H9 (cell line): Measurements from ENCODE around the gene KRTAP19-2. TPM values are rescaled to one million over a fixed set of nuclear protein-coding genes. Genes with fewer than 3 reads are reported as not detected.

Source experiments
- DNase-seq: peaks from one replicate; pipeline ENCODE4 v3.0.0-alpha.2; 2017
- H2AFZ ChIP-seq: one replicate; pipeline ENCODE4 v1.6.1; 2013; ENCODE audit warnings: mild to moderate bottlenecking, low read length, control low read depth, moderate library complexity
- H2AK5ac ChIP-seq: 2 replicates; pipeline ENCODE4 v1.6.1; 2013; ENCODE audit warnings: low read length, control low read depth, mixed read lengths; ENCODE audit not compliant: insufficient read length
- H2BK120ac ChIP-seq: one replicate; pipeline ENCODE4 v1.6.1; 2013; ENCODE audit warnings: low read depth, mild to moderate bottlenecking, low read length, control low read depth, inconsistent platforms; ENCODE audit not compliant: poor library complexity, severe bottlenecking
- H2BK12ac ChIP-seq: 2 replicates; pipeline ENCODE4 v1.6.1; 2013; ENCODE audit warnings: low read length, control low read depth, mixed read lengths, low read depth; ENCODE audit not compliant: insufficient read length
- H2BK15ac ChIP-seq: 2 replicates; pipeline ENCODE4 v1.6.1; 2013; ENCODE audit warnings: low read depth, low read length, control low read depth
- H2BK20ac ChIP-seq: one replicate; pipeline ENCODE4 v1.6.1; 2013; ENCODE audit warnings: low read depth, mild to moderate bottlenecking, low read length, control low read depth, inconsistent platforms; ENCODE audit not compliant: poor library complexity, severe bottlenecking
- H2BK5ac ChIP-seq: 2 replicates; pipeline ENCODE4 v1.6.1; 2013; ENCODE audit warnings: low read length, control low read depth, mixed read lengths; ENCODE audit not compliant: insufficient read length
- H3K14ac ChIP-seq: 2 replicates; pipeline ENCODE4 v1.6.1; 2013; ENCODE audit warnings: low read length, control low read depth; ENCODE audit not compliant: insufficient read depth
- H3K18ac ChIP-seq: 2 replicates; pipeline ENCODE4 v1.6.1; 2013; ENCODE audit warnings: low read depth, mild to moderate bottlenecking, mixed read lengths, low read length, control low read depth; ENCODE audit not compliant: insufficient read length
- H3K23ac ChIP-seq: 2 replicates; pipeline ENCODE4 v1.6.1; 2013; ENCODE audit warnings: low read length, control low read depth, mixed read lengths, low read depth; ENCODE audit not compliant: insufficient read length
- H3K23me2 ChIP-seq: 2 replicates; pipeline ENCODE4 v1.6.1; 2013; ENCODE audit warnings: low read depth, mild to moderate bottlenecking, mixed read lengths, low read length, control low read depth; ENCODE audit not compliant: insufficient read length, poor library complexity, severe bottlenecking
- H3K27ac ChIP-seq: 2 replicates; pipeline ENCODE4 v1.5.1; 2013; ENCODE audit warnings: low read length, control low read depth, mixed read lengths, low read depth; ENCODE audit not compliant: insufficient read length
- H3K27me3 ChIP-seq: 2 replicates; pipeline ENCODE4 v1.6.1; 2013; ENCODE audit warnings: low read length, control low read depth, inconsistent platforms; ENCODE audit not compliant: insufficient read depth
- H3K4ac ChIP-seq: 2 replicates; pipeline ENCODE4 v1.6.1; 2013; ENCODE audit warnings: low read depth, mild to moderate bottlenecking, control low read depth, inconsistent platforms, low read length, moderate library complexity
- H3K4me1 ChIP-seq: 2 replicates; pipeline ENCODE4 v1.6.1; 2013; ENCODE audit warnings: low read length, control low read depth, inconsistent platforms; ENCODE audit not compliant: insufficient read depth
- H3K4me2 ChIP-seq: 2 replicates; pipeline ENCODE4 v1.6.1; 2013; ENCODE audit warnings: low read length, control low read depth, mixed read lengths; ENCODE audit not compliant: insufficient read length, insufficient read depth
- H3K56ac ChIP-seq: 2 replicates; pipeline ENCODE4 v1.6.1; 2013; ENCODE audit warnings: low read depth, mild to moderate bottlenecking, mixed read lengths, low read length, control low read depth; ENCODE audit not compliant: insufficient read length
- H3K79me1 ChIP-seq: 2 replicates; pipeline ENCODE4 v1.6.1; 2013; ENCODE audit warnings: low read depth, mild to moderate bottlenecking, moderate library complexity, low read length, control low read depth, inconsistent platforms; ENCODE audit not compliant: insufficient read depth, poor library complexity, severe bottlenecking
- H3K79me2 ChIP-seq: 2 replicates; pipeline ENCODE4 v1.6.1; 2013; ENCODE audit warnings: low read length, control low read depth, inconsistent platforms; ENCODE audit not compliant: insufficient read depth
- H3K9ac ChIP-seq: 2 replicates; pipeline ENCODE4 v1.6.1; 2013; ENCODE audit warnings: low read length, control low read depth, mixed read lengths; ENCODE audit not compliant: insufficient read length; ENCODE audit errors: extremely low read depth
- H3K9me3 ChIP-seq: one replicate; pipeline ENCODE4 v1.6.1; 2013; ENCODE audit warnings: low read depth, low read length, inconsistent platforms; ENCODE audit not compliant: control insufficient read depth
- H3T11ph ChIP-seq: one replicate; pipeline ENCODE4 v1.6.1; 2013; ENCODE audit warnings: mild to moderate bottlenecking, low read length, control low read depth, inconsistent platforms
- H4K20me1 ChIP-seq: one replicate; pipeline ENCODE4 v1.6.1; 2013; ENCODE audit not compliant: control insufficient read depth, insufficient read length, insufficient read depth
- H4K5ac ChIP-seq: 2 replicates; pipeline ENCODE4 v1.6.1; 2013; ENCODE audit warnings: low read depth, mild to moderate bottlenecking, mixed read lengths, low read length, control low read depth; ENCODE audit not compliant: insufficient read length
- H4K8ac ChIP-seq: replicated peaks from 2 replicates; pipeline ENCODE4 v1.6.1; 2013; ENCODE audit warnings: low read length, control low read depth, mixed read lengths, low read depth; ENCODE audit not compliant: insufficient read length
- H4K91ac ChIP-seq: 2 replicates; pipeline ENCODE4 v1.6.1; 2013; ENCODE audit warnings: low read depth, mild to moderate bottlenecking, moderate library complexity, mixed read lengths, low read length, control low read depth; ENCODE audit not compliant: insufficient read length
- H3K27ac Mint-ChIP-seq, 3 experiments: 2 replicates in 2 of 3; 3 replicates in 1 of 3; pipeline ENCODE4 v1.8.0; 2020 to 2021; ENCODE audit warnings: mixed read lengths in 3 of 3, mild to moderate bottlenecking in 1 of 3, moderate library complexity in 1 of 3
- H3K27me3 Mint-ChIP-seq: 2 replicates; pipeline ENCODE4 v1.8.0; 2021; ENCODE audit warnings: low read depth, mild to moderate bottlenecking, moderate library complexity, mixed read lengths
- H3K36me3 Mint-ChIP-seq, 3 experiments: 2 replicates in 2 of 3; 3 replicates in 1 of 3; pipeline ENCODE4 v1.8.0; 2020 to 2021; ENCODE audit warnings: low read depth in 3 of 3, mixed read lengths in 3 of 3; ENCODE audit not compliant: insufficient read depth in 1 of 3
- H3K4me1 Mint-ChIP-seq, 2 experiments: 2 replicates each; pipeline ENCODE4 v1.8.0; 2020; ENCODE audit warnings: mixed read lengths in 2 of 2
- H3K4me3 Mint-ChIP-seq, 2 experiments: 2 replicates in 1 of 2; 3 replicates in 1 of 2; pipeline ENCODE4 v1.8.0; 2020 to 2021; ENCODE audit warnings: mild to moderate bottlenecking in 2 of 2, mixed read lengths in 2 of 2, moderate library complexity in 1 of 2
- H3K9me3 Mint-ChIP-seq, 2 experiments: 2 replicates in 1 of 2; 3 replicates in 1 of 2; pipeline ENCODE4 v1.8.0; 2020; ENCODE audit warnings: mild to moderate bottlenecking in 2 of 2, mixed read lengths in 2 of 2, moderate library complexity in 1 of 2
- WGBS: extraction: QIAGEN DNeasy Blood & Tissue Kit; methylation state at CpG from one replicate; pipeline ENCODE4 v1.1.7; 2013; ENCODE audit warnings: missing lambda C conversion rate, low lambda C conversion rate, mixed read lengths; ENCODE audit not compliant: insufficient read length; ENCODE audit errors: extremely low coverage; 5-methylcytosine and 5-hydroxymethylcytosine counted together
- total RNA-seq: library from RNA; stranded (reverse); gene quantifications from 2 replicates; pipeline ENCODE4 v1.2.1, GENCODE V29; 2021
- TF ChIP-seq, protein P1 (sequence below): fragments of 200-600 bp; sonication (generic); conservative IDR thresholded peaks from 3 replicates; pipeline ENCODE4 v1.8.0; 2021; ENCODE audit warnings: antibody characterized with exemption, mild to moderate bottlenecking

KRTAP19-2 gene
- total RNA-seq, 1 experiment from 2014 or later: not detected

DNA sequence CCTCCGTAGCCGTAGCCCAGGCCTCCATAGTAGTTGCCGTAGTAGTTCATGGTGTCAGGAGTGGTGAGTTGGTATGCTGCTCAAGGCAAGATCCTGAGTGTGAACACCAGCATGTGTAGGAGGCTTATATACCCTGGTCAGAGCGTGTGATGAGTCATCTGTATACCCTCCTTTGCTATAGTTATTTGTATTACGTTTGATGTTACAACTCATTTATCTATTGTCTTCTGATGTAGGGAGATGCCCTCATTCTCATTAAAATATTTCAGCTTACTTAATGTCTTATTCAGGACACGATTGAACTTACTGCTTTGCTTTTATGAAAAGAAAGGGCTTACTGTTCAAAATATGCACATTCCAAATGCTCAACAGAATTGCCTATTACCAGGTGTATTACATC is 14.8 kb upstream of the KRTAP19-2 start, which contains the start of gene KRTAP19-5:
Gene KRTAP19-5, minus strand, starts transcription at position 101 of the 400 bp plus-strand sequence. Its CDS starts 51 bp downstream, at position 50.
- no peak for DNase-seq
- H3K4me1 ChIP-seq: no peaks in the 10 kb centered on the region
- no peak within 1 kb of the TSS for H3K23ac ChIP-seq
- TF ChIP-seq, protein P1, sequence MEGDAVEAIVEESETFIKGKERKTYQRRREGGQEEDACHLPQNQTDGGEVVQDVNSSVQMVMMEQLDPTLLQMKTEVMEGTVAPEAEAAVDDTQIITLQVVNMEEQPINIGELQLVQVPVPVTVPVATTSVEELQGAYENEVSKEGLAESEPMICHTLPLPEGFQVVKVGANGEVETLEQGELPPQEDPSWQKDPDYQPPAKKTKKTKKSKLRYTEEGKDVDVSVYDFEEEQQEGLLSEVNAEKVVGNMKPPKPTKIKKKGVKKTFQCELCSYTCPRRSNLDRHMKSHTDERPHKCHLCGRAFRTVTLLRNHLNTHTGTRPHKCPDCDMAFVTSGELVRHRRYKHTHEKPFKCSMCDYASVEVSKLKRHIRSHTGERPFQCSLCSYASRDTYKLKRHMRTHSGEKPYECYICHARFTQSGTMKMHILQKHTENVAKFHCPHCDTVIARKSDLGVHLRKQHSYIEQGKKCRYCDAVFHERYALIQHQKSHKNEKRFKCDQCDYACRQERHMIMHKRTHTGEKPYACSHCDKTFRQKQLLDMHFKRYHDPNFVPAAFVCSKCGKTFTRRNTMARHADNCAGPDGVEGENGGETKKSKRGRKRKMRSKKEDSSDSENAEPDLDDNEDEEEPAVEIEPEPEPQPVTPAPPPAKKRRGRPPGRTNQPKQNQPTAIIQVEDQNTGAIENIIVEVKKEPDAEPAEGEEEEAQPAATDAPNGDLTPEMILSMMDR: no peak
- no peak within 1 kb of the TSS for H2BK120ac ChIP-seq
- no peak within 1 kb of the TSS for H2BK15ac ChIP-seq
- H4K20me1 ChIP-seq: no peaks in the 10 kb centered on the region
- H3K9ac ChIP-seq: no peak within 1 kb of the TSS
- H2AFZ ChIP-seq: no peak within 1 kb of the TSS
- H4K8ac ChIP-seq: no peak within 1 kb of the TSS
- peaks cover 0 to 3% of the 10 kb centered on the region in 2 experiments; a peak in 2 of 4 replicates for H3K4me1 Mint-ChIP-seq
- no peaks in the 10 kb centered on the region for H3K23me2 ChIP-seq
- H3K18ac ChIP-seq: no peak within 1 kb of the TSS
- H3K4me3 Mint-ChIP-seq: no peak within 1 kb of the TSS
- H3K14ac ChIP-seq: no peak within 1 kb of the TSS
- H2BK12ac ChIP-seq: no peak within 1 kb of the TSS
- H4K5ac ChIP-seq: no peak within 1 kb of the TSS
- H3K9me3 Mint-ChIP-seq: peaks cover 0 to 6% of the 10 kb centered on the region in 2 experiments; a peak in 1 of 5 replicates
- H3K27me3 ChIP-seq: no peaks in the 10 kb centered on the region
- H3T11ph ChIP-seq: no peak within 1 kb of the TSS
- H4K91ac ChIP-seq: no peak within 1 kb of the TSS
- H3K4ac ChIP-seq: no peak within 1 kb of the TSS
- no peak within 1 kb of the TSS for H2AK5ac ChIP-seq
- H3K4me2 ChIP-seq: no peak within 1 kb of the TSS
- no peak within 1 kb of the TSS; a peak in 1 of 7 replicates for H3K27ac Mint-ChIP-seq
- H3K36me3 Mint-ChIP-seq: no peaks in the 10 kb centered on the region; a peak in 1 of 7 replicates
- H3K56ac ChIP-seq: no peak within 1 kb of the TSS
- H3K79me2 ChIP-seq: no peaks in the 10 kb centered on the region
- no peaks in the 10 kb centered on the region for H3K27me3 Mint-ChIP-seq
- no peak within 1 kb of the TSS for H2BK20ac ChIP-seq
- no CpG with 5 or more reads among the region's 6 CpGs for WGBS
- H3K9me3 ChIP-seq: no peaks in the 10 kb centered on the region
- no peak within 1 kb of the TSS for H3K27ac ChIP-seq
- H2BK5ac ChIP-seq: no peak within 1 kb of the TSS
- H3K79me1 ChIP-seq: no peaks in the 10 kb centered on the region
